Activated naive CD8-positive, alpha-beta T cell treated with anti-CD3 and anti-CD28 coated beads, Interleukin-2, amount 10 ng/mL, durations not matched to agents 7 days and 5 days (primary cell): Measurements from ENCODE around the gene GRIN2C. TPM values are rescaled to one million over a fixed set of nuclear protein-coding genes. Genes with fewer than 3 reads are reported as not detected.
"Not testable (repeated sequence)": the region's sequence is repeated elsewhere in the genome, so short reads cannot be mapped to it uniquely, and the experiment has no call there.

Experiments used
- ATAC-seq: fragments of 150-1000 bp; cut with Tn5 transposase; one replicate; pipeline ENCODE4 v1.10.0; 2021; ENCODE audit warnings: low read depth, moderate library complexity
- POLR2A ChIA-PET: fragments of 350-600 bp; sonication (Branson Sonifier 250); formaldehyde crosslinking; loops from one replicate; lab custom pipeline; 2021; ENCODE audit warnings: antibody characterized with exemption; lab: Charles Lee
- DNase-seq: peaks from one replicate; pipeline ENCODE4 v3.0.0; 2021
- H3K27ac Mint-ChIP-seq: one replicate; pipeline ENCODE4 v1.8.0; 2022; ENCODE audit warnings: mild to moderate bottlenecking, mixed read lengths
- H3K27me3 Mint-ChIP-seq: one replicate; pipeline ENCODE4 v1.8.0; 2022; ENCODE audit warnings: mild to moderate bottlenecking, moderate library complexity, mixed read lengths
- H3K36me3 Mint-ChIP-seq: one replicate; pipeline ENCODE4 v1.8.0; 2021; ENCODE audit warnings: mild to moderate bottlenecking, mixed read lengths
- H3K4me1 Mint-ChIP-seq: one replicate; pipeline ENCODE4 v1.8.0; 2021; ENCODE audit warnings: mixed read lengths
- H3K4me3 Mint-ChIP-seq: one replicate; pipeline ENCODE4 v1.8.0; 2022; ENCODE audit warnings: mild to moderate bottlenecking, moderate library complexity, mixed read lengths
- H3K9me3 Mint-ChIP-seq: one replicate; pipeline ENCODE4 v1.8.0; 2021; ENCODE audit warnings: mixed read lengths
- total RNA-seq, 2 experiments: library from RNA; stranded (reverse); gene quantifications; one replicate each; pipeline ENCODE4 v1.2.3, GENCODE V29; 2021

GRIN2C gene
- total RNA-seq, 2 experiments from 2014 or later: 0.17 TPM; not detected in 1

GRCh38 chr17:74875155-74875976 is 15.7 kb upstream of the GRIN2C start:
- no peak overlapping the region for H3K27ac Mint-ChIP-seq
- peaks cover 10% of the 10 kb centered on the region for H3K36me3 Mint-ChIP-seq
- no peak overlapping the region for H3K4me3 Mint-ChIP-seq
- POLR2A ChIA-PET: no interaction called here
- ATAC-seq: no peak
- no peaks in the 10 kb centered on the region for H3K9me3 Mint-ChIP-seq
- DNase-seq: no peak
- peaks cover 2% of the 10 kb centered on the region for H3K27me3 Mint-ChIP-seq
- H3K4me1 Mint-ChIP-seq: peaks cover 24% of the 10 kb centered on the region

DNA sequence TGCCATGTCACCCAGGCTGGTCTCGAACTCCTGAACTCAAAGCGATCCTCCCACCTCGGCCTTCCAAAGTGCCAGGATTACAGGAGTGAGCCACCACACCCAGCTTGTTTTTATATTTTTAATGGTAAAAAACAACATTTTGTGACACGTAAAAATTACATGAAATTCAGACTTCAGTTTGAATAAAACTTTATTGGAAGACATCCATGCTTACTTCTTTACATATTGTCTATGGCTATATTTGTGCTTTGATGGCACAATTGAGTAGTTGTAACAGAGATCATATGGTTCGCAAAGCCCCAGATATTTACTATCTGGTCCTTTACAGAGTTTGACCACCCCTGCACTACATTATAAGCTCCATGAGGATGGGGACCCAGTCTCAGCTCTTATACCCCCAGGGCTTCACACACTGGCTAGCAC is 14.9 kb upstream of the GRIN2C start:
- peaks cover 2% of the 10 kb centered on the region for H3K27me3 Mint-ChIP-seq
- no peaks in the 10 kb centered on the region for H3K9me3 Mint-ChIP-seq

GRCh38 chr17:74873874-74874614 is 14.4 kb upstream of the GRIN2C start:
- no peak for ATAC-seq
- H3K9me3 Mint-ChIP-seq: no peaks in the 10 kb centered on the region
- H3K27me3 Mint-ChIP-seq: peaks cover 2% of the 10 kb centered on the region
- peak overlapping the region; percentile 94 for H3K4me3 Mint-ChIP-seq
- H3K27ac Mint-ChIP-seq: peak overlapping the region; percentile 89
- no peak for DNase-seq
- POLR2A ChIA-PET: interaction anchor here (0.6 to 2.3 kb wide), 6 partner anchors 15 to 416 kb away, joined by 4 to 7 read pairs (median 4); partner anchors contain the start of gene NAT9
- peaks cover 26% of the 10 kb centered on the region for H3K4me1 Mint-ChIP-seq
- peaks cover 10% of the 10 kb centered on the region for H3K36me3 Mint-ChIP-seq

More for the DNA sequence above, 14.9 kb upstream of the GRIN2C start:
- POLR2A ChIA-PET: interaction anchor here (0.6 kb wide), 1 partner anchor 416 kb away, joined by 4 read pairs; no protein-coding TSS in a partner anchor
- DNase-seq (no peak), ATAC-seq (no peak)
- peaks cover 25% of the 10 kb centered on the region for H3K4me1 Mint-ChIP-seq
- no peak overlapping the region for H3K27ac Mint-ChIP-seq
- H3K4me3 Mint-ChIP-seq: no peak overlapping the region
- peaks cover 10% of the 10 kb centered on the region for H3K36me3 Mint-ChIP-seq

DNA sequence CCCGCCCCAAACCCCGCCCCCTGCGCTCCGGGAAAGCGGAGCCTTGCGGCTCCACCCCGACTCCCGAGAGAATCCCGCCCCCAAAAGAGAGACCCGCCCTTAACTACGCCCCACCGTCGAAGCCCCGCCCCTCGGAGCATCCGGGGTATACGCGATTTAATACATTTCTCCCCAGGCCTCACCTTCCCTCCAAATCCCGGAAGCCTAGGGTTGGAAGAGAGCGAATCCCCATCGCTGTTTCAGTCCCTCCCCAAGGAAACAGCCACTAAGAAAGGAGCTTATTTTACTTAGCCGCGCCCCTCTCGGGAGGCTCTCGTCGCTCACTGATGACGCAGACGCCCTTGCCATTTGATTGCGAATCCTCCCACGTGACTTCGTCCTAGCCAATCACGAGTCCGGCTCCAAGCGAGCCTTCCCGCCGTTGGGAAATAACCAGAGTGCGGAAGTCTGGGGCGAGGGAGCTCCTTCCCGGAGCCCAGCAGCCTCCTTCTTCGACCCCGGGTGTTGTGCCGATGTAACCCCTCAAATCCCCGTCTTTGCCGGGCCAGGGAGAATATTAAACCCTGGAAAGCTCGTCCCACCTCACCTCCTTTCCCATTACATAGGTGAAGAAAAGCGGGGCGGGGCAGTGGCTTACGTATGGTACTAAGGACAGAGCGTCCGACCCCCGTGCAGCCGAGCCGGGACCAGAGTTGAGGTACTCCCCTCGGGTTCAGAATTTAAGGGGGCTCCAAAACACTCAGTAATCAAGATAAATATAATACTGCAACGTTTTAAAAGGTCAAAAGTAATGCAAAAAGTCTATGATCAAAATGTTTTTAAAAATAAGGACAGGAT is 13.6 kb upstream of the GRIN2C start:
- H3K36me3 Mint-ChIP-seq: peaks cover 13% of the 10 kb centered on the region

DNA sequence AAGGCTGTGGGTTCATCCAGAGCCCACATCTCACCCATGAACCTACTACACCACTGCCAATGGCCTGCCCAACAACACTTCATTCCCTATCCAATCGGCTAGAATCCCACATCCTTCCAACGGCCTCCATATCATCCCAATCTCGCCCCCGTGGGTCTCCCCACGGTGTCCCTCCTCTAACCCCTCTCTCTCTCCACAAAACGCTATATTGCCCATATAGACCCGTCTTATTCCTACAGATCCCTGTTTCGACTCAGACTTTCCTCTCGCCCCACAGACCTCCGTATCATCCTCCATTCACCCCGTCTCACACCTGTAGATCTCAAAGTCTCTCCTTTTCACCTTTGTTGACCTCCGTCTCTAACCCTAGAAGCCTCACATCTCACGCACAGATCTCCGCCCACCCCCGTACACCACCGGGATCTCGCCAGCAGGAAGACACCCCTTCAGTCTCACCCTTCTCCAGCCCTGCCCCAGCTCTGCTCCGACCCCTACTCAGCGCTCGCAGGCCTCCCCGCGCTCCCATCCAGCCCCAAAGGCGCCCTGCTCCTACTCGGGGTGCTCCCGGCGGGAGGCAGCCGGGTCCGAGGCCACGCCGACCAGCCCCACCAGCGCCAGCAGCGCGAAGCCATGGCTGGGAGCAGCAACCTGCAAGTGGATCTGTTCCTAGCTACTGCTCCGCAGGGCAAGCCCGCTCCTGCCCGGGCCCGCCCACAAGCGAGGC is 12.8 kb upstream of the GRIN2C start, which contains the start of gene FDXR:
Gene FDXR (minus strand): TSS at position 682 of the 724 bp plus-strand sequence. CDS start 50 bp downstream, at position 632.
- DNase-seq (no peak), ATAC-seq (peak; percentile 14)
- Mint-ChIP-seq H3K36me3 (peaks cover 13% of the 10 kb centered on the region), H3K4me3 (peak within 1 kb of the TSS; percentile 94), H3K4me1 (peaks cover 32% of the 10 kb centered on the region), H3K9me3 (no peaks in the 10 kb centered on the region), H3K27ac (peak within 1 kb of the TSS; percentile 89), H3K27me3 (peaks cover under 1% of the 10 kb centered on the region)
- POLR2A ChIA-PET: interaction anchor here (0.7 to 2.3 kb wide), 12 partner anchors 10 to 398 kb away, joined by 3 to 12 read pairs (median 4); partner anchors contain the start of genes MIF4GD, MRPL58 and NAT9

More for the DNA sequence above, 13.6 kb upstream of the GRIN2C start:
- peak; percentile 95 for DNase-seq
- no peaks in the 10 kb centered on the region for H3K9me3 Mint-ChIP-seq
- H3K4me1 Mint-ChIP-seq: peaks cover 32% of the 10 kb centered on the region
- peaks cover 2% of the 10 kb centered on the region for H3K27me3 Mint-ChIP-seq
- H3K27ac Mint-ChIP-seq: peak overlapping the region; percentile 89
- peak; percentile 97 for ATAC-seq
- peak overlapping the region; percentile 94 for H3K4me3 Mint-ChIP-seq
- POLR2A ChIA-PET: interaction anchor here (0.7 to 2.3 kb wide), 13 partner anchors 11 to 398 kb away, joined by 3 to 12 read pairs (median 4); partner anchors contain the start of genes MIF4GD, MRPL58 and NAT9

DNA sequence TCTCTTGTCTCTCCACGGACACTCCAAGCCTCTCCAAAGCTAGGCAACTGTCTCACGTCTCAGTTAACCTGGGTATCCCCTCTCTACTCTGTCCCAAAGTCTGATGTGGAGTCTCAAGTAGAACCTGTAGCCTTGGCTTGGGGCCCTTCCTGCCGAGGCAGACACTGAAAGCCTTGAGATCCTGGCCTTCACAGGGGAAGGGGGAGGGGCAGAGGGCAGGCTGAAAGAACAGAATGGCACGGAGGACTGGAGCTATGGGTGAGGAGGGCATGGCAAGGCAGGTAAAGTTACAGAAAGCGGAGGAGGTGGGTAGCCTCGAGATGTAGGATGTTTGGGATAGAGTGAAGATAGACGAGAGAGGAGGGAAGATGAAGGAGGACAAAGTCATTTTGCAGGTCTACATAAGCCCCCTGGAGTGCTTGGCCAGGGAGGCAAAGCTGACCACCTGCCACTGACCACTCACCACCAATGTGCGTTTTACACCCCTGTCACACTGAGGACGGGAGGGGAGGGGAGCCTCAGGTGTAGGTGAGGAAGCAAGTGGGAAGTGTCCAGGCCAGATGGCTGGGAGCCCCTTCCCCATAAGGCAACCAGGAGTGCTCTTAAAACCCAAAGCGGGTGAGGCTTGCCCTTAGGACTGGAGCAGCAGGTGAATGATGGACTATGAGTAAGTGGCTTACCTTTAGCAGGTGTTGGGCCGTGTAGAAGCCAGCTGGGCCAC is 11.8 kb upstream of the GRIN2C start:
- Mint-ChIP-seq H3K27ac (peak overlapping the region; percentile 42), H3K9me3 (no peaks in the 10 kb centered on the region), H3K27me3 (no peaks in the 10 kb centered on the region), H3K36me3 (peaks cover 13% of the 10 kb centered on the region), H3K4me1 (peaks cover 32% of the 10 kb centered on the region), H3K4me3 (peak overlapping the region; percentile 94)
- POLR2A ChIA-PET: interaction anchor here (0.5 to 2.3 kb wide), 2 partner anchors 112 to 132 kb away, joined by 4 to 7 read pairs; no protein-coding TSS in a partner anchor
- DNase-seq: no peak
- ATAC-seq: no peak

- H3K9me3 Mint-ChIP-seq: no peaks in the 10 kb centered on the region
- H3K4me1 Mint-ChIP-seq: peaks cover 32% of the 10 kb centered on the region
- DNase-seq (no peak), ATAC-seq (no peak)
- H3K36me3 Mint-ChIP-seq: peaks cover 13% of the 10 kb centered on the region
- H3K4me3 Mint-ChIP-seq: no peak overlapping the region
- H3K27ac Mint-ChIP-seq: no peak overlapping the region
- no peaks in the 10 kb centered on the region for H3K27me3 Mint-ChIP-seq
- POLR2A ChIA-PET: interaction anchor here (0.9 kb wide), 1 partner anchor 9 kb away, joined by 3 read pairs; no protein-coding TSS in a partner anchor
These were observed 10.8 kb upstream of the GRIN2C start for GRCh38 chr17:74870512-74870911.

DNA sequence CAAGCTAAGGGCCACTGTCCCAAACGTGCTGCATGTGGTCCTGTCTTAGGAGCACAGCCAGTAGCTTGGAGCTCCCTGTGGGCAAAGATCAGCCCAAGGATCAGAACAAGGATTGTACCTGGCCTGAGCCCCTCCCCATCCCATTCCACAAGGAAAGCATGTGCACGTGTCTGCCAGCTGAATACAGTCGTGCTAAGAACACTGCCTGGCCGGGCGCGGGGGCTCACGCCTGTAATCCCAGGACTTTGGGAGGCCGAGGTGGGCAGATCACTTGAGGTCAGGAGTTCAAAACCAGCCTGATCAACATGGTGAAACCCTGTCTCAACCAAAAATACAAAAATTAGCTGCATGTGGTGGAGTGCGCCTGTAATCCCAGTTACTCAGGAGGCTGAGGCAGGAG is 10.3 kb upstream of the GRIN2C start:
- H3K27me3 Mint-ChIP-seq: not testable (repeated sequence)
- POLR2A ChIA-PET: interaction anchor here (0.9 kb wide), 1 partner anchor 8 kb away, joined by 3 read pairs; no protein-coding TSS in a partner anchor

GRCh38 chr17:74868908-74869255 is 9.2 kb upstream of the GRIN2C start:
- Mint-ChIP-seq H3K4me3 (no peak overlapping the region), H3K36me3 (peaks cover 19% of the 10 kb centered on the region), H3K27me3 (no peaks in the 10 kb centered on the region), H3K4me1 (peaks cover 32% of the 10 kb centered on the region), H3K9me3 (no peaks in the 10 kb centered on the region), H3K27ac (no peak overlapping the region)
- no peak for DNase-seq
- no peak for ATAC-seq
- POLR2A ChIA-PET: no interaction called here

More for the DNA sequence above, 10.3 kb upstream of the GRIN2C start:
- not testable (repeated sequence) for H3K27ac Mint-ChIP-seq, DNase-seq, H3K4me3 Mint-ChIP-seq, ATAC-seq, H3K9me3 Mint-ChIP-seq
- Mint-ChIP-seq H3K4me1 (peaks cover 31% of the 10 kb centered on the region), H3K36me3 (peaks cover 16% of the 10 kb centered on the region)

- no peak for DNase-seq
- H3K36me3 Mint-ChIP-seq: peaks cover 19% of the 10 kb centered on the region
- no peak overlapping the region for H3K27ac Mint-ChIP-seq
- no peaks in the 10 kb centered on the region for H3K9me3 Mint-ChIP-seq
- no peaks in the 10 kb centered on the region for H3K27me3 Mint-ChIP-seq
- no peak overlapping the region for H3K4me3 Mint-ChIP-seq
- no peak for ATAC-seq
- peaks cover 29% of the 10 kb centered on the region for H3K4me1 Mint-ChIP-seq
- POLR2A ChIA-PET: no interaction called here
These were observed 8.7 kb upstream of the GRIN2C start for GRCh38 chr17:74868251-74868907.

DNA sequence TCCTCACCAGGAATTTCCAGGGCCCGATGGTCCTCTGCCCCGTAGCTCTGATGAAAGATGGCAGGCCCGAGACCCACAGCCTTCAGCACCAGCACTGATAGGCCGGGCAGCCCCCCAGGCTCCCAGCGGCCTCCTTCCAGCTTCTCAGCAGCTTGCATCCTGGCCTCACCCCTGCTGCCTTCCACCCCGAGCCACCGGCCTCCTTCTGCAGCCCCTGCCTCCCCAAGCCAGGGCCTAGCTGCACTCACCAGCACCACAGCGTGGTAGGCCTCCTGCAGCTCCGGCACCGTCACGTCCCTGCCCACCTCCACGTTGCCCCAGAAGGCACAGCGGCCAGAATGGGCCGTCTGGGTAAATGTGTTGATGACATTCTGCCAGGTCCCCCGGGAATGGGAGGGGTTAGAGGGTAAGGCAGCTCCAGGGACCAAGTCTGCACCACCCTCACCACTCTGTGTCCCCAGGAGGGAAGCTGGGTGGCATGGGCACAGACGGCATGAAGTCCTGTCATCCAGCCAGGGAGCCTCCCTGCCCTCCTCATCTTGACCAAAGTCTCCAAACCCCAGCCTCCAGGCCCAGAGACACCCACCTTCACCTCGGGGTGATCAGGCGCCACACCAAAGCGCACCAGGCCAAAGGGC is 6.6 kb upstream of the GRIN2C start:
- Mint-ChIP-seq H3K9me3 (no peaks in the 10 kb centered on the region), H3K36me3 (peaks cover 12% of the 10 kb centered on the region), H3K4me1 (peaks cover 23% of the 10 kb centered on the region), H3K27ac (no peak overlapping the region), H3K27me3 (peaks cover 7% of the 10 kb centered on the region), H3K4me3 (no peak overlapping the region)
- DNase-seq: no peak
- no peak for ATAC-seq
- POLR2A ChIA-PET: interaction anchor here (2.2 kb wide), 1 partner anchor 75 kb away, joined by 8 read pairs; no protein-coding TSS in a partner anchor
